Nephron progenitor cell (in vitro differentiated cells): ENCODE data around the gene TSHZ2.

Source experiments
- DNase-seq: peaks from one replicate; pipeline ENCODE4 v3.0.0; 2021
- H3K27ac Mint-ChIP-seq: 2 replicates; pipeline ENCODE4 v1.8.0; 2021; ENCODE audit warnings: mild to moderate bottlenecking, moderate library complexity, mixed read lengths
- H3K27me3 Mint-ChIP-seq: 2 replicates; pipeline ENCODE4 v1.8.0; 2021; ENCODE audit warnings: mild to moderate bottlenecking, low read depth, mixed read lengths; ENCODE audit not compliant: poor library complexity
- H3K36me3 Mint-ChIP-seq: 2 replicates; pipeline ENCODE4 v1.8.0; 2021; ENCODE audit warnings: low read depth, mixed read lengths
- H3K4me1 Mint-ChIP-seq: 2 replicates; pipeline ENCODE4 v1.8.0; 2021; ENCODE audit warnings: mixed read lengths
- H3K4me3 Mint-ChIP-seq: 2 replicates; pipeline ENCODE4 v1.8.0; 2021; ENCODE audit warnings: mild to moderate bottlenecking, moderate library complexity, mixed read lengths
- H3K9me3 Mint-ChIP-seq: 2 replicates; pipeline ENCODE4 v1.8.0; 2021; ENCODE audit warnings: mild to moderate bottlenecking, moderate library complexity, mixed read lengths
- CTCF ChIP-seq: fragments of 200-600 bp; sonication (generic); IDR thresholded peaks from 2 replicates; pipeline ENCODE4 v1.5.0; 2021; ENCODE audit warnings: antibody characterized with exemption

The TSHZ2 gene

GRCh38 chr20:53202777-53203176, 230.6 kb downstream of the TSHZ2 start:
- TF ChIP-seq CTCF, result no peak
- DNase-seq, result no peak
- Mint-ChIP-seq H3K9me3 (no peaks in the 10 kb centered on the region), H3K4me3 (no peak overlapping the region), H3K36me3 (peaks cover 11% of the 10 kb centered on the region), H3K4me1 (peaks cover 32% of the 10 kb centered on the region), H3K27me3 (peaks cover 4% of the 10 kb centered on the region), H3K27ac (no peak overlapping the region)

- peaks cover 29% of the 10 kb centered on the region for H3K4me1 Mint-ChIP-seq
- no peak overlapping the region for H3K27ac Mint-ChIP-seq
- no peak overlapping the region for H3K4me3 Mint-ChIP-seq
- H3K9me3 Mint-ChIP-seq, result no peaks in the 10 kb centered on the region
- H3K27me3 Mint-ChIP-seq, result peaks cover 8% of the 10 kb centered on the region
- DNase-seq, result no peak
- H3K36me3 Mint-ChIP-seq, result peaks cover 10% of the 10 kb centered on the region
- no peak for TF ChIP-seq CTCF
Measured at GRCh38 chr20:53205046-53205445, 232.9 kb downstream of the TSHZ2 start.

- peak; percentile 26 for DNase-seq
- Mint-ChIP-seq H3K4me3 (no peak overlapping the region), H3K9me3 (no peaks in the 10 kb centered on the region), H3K36me3 (peaks cover 13% of the 10 kb centered on the region), H3K4me1 (peaks cover 11% of the 10 kb centered on the region), H3K27ac (peak overlapping the region; percentile 42), H3K27me3 (peaks cover 12% of the 10 kb centered on the region)
- TF ChIP-seq CTCF, result no peak
Measured at GRCh38 chr20:53208110-53208832, 236.1 kb downstream of the TSHZ2 start.

- no peak for DNase-seq
- Mint-ChIP-seq H3K27me3 (peaks cover 20% of the 10 kb centered on the region), H3K4me1 (peaks cover 16% of the 10 kb centered on the region), H3K9me3 (no peaks in the 10 kb centered on the region), H3K36me3 (peaks cover 19% of the 10 kb centered on the region), H3K27ac (no peak overlapping the region), H3K4me3 (no peak overlapping the region)
- no peak for TF ChIP-seq CTCF
Measured at GRCh38 chr20:53210041-53210440, 237.9 kb downstream of the TSHZ2 start.

GRCh38 chr20:53210931-53211330, 238.8 kb downstream of the TSHZ2 start:
- no peaks in the 10 kb centered on the region for H3K9me3 Mint-ChIP-seq
- peaks cover 21% of the 10 kb centered on the region for H3K4me1 Mint-ChIP-seq
- no peak for TF ChIP-seq CTCF
- H3K36me3 Mint-ChIP-seq, result peaks cover 19% of the 10 kb centered on the region
- H3K27me3 Mint-ChIP-seq, result peaks cover 20% of the 10 kb centered on the region
- H3K4me3 Mint-ChIP-seq, result no peak overlapping the region
- DNase-seq, result no peak
- no peak overlapping the region for H3K27ac Mint-ChIP-seq

- no peak for TF ChIP-seq CTCF
- no peak for DNase-seq
- Mint-ChIP-seq H3K27me3 (peaks cover 21% of the 10 kb centered on the region), H3K4me3 (no peak overlapping the region), H3K9me3 (no peaks in the 10 kb centered on the region), H3K27ac (no peak overlapping the region), H3K36me3 (peaks cover 19% of the 10 kb centered on the region), H3K4me1 (peaks cover 32% of the 10 kb centered on the region)
Measured at GRCh38 chr20:53212018-53212417, 239.9 kb downstream of the TSHZ2 start.
